ENCODE measurements around the gene AIF1.

- TF ChIP-seq, protein P1, sequence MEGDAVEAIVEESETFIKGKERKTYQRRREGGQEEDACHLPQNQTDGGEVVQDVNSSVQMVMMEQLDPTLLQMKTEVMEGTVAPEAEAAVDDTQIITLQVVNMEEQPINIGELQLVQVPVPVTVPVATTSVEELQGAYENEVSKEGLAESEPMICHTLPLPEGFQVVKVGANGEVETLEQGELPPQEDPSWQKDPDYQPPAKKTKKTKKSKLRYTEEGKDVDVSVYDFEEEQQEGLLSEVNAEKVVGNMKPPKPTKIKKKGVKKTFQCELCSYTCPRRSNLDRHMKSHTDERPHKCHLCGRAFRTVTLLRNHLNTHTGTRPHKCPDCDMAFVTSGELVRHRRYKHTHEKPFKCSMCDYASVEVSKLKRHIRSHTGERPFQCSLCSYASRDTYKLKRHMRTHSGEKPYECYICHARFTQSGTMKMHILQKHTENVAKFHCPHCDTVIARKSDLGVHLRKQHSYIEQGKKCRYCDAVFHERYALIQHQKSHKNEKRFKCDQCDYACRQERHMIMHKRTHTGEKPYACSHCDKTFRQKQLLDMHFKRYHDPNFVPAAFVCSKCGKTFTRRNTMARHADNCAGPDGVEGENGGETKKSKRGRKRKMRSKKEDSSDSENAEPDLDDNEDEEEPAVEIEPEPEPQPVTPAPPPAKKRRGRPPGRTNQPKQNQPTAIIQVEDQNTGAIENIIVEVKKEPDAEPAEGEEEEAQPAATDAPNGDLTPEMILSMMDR (IDR thresholded peaks at IDR 0.05) = no peak
- TF ChIP-seq POLR2A (IDR thresholded peaks at IDR 0.05) (no peak), EP300 (IDR thresholded peaks at IDR 0.05) (no peak)
Observed at GRCh38 chr6:31581434-31582229, 33.4 kb upstream of the AIF1 start.
